Measurements from ENCODE around the gene PDZD7.

PDZD7 gene

GRCh38 chr10:101031128-101031795 is at the start of gene PDZD7, which contains the start of gene SFXN3:
TSS of gene PDZD7 (minus strand) at chr10:101031129. CDS start at chr10:101030219, 910 bp downstream.
TSS of gene SFXN3 (plus strand) at chr10:101031234. CDS start at chr10:101034695, 3,461 bp downstream.
- no peak for DNase-seq

- DNase-seq, result no peak
Observed at GRCh38 chr10:101079874-101080273, 48.9 kb upstream of the PDZD7 start.

- no peak for DNase-seq
Observed at GRCh38 chr10:101076630-101077029, 45.7 kb upstream of the PDZD7 start.

GRCh38 chr10:101075775-101076174 is 44.8 kb upstream of the PDZD7 start:
- no peak for DNase-seq

DNA sequence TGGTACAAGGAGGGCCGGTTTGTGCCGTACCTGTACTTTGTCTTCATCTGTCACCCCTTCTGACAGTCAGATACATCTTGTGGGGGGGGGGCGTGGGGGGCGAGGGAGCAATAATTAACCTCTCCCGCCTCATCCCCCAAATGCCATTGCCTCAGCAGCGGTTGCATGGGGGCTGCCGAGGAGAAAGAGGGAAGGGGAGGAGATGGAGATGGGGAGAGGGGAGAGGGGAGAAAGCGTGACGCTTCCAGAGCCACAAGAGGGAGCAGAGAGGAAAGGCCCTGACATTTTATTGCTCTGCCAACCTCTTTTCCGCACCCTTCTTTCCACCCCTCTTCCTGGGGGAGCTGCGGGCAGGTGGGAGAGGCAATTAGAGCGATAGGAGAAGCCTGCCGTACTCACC is 42.7 kb upstream of the PDZD7 start:
- no peak for DNase-seq

DNA sequence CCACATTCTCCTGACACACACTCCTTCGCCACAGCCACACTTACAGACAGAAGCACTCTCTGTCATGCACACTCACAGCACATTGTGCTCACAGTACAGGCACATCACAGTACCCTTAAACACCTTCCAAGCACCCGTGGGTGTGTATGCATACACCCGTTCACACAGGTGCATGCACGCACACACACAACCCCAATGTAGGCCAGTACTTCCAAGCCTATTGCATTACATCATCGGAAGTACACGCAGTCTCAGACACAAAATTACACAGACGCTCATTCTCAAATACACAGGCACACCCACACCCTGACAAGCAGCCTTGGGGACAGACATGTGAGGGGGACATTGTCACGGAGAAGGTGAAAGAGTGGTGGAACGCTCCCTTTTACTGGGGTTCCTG is 42.0 kb upstream of the PDZD7 start:
- no peak for DNase-seq

DNA sequence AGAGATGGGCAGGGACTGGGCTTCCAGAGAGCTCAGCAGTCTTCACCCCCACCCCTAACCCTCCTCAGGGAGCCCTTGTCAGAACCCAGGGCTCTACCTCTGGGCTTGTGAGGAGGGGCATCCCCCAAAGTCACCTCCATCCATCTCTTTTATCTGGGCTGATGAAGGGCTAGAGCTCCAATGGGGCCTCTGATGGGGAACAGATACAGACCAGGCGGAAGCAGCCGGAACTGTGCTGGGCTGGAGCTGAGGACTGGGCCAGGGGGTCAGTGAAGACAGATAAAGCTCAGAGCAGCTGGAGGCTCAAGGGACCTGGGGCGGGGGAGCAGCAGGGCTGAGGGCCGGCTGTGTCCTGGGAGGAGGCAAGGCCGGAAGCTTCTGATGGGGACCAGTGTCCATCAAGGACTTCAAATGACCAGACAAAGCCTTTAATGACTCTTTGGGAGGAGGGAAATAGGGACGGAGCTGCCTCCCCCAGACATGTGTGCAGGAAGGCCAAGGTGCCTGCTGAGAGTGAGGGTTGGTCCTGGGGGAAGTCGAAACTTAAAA is 41.0 kb upstream of the PDZD7 start:
- no peak for DNase-seq

GRCh38 chr10:101071267-101071884 is 40.4 kb upstream of the PDZD7 start:
- DNase-seq, result peak; percentile 94

- no peak for DNase-seq
Observed at GRCh38 chr10:101070098-101070497, 39.2 kb upstream of the PDZD7 start.

- no peak for DNase-seq
Observed at GRCh38 chr10:101069441-101069840, 38.5 kb upstream of the PDZD7 start.

- no peak for DNase-seq
Observed at GRCh38 chr10:101067356-101068083, 36.6 kb upstream of the PDZD7 start.

DNA sequence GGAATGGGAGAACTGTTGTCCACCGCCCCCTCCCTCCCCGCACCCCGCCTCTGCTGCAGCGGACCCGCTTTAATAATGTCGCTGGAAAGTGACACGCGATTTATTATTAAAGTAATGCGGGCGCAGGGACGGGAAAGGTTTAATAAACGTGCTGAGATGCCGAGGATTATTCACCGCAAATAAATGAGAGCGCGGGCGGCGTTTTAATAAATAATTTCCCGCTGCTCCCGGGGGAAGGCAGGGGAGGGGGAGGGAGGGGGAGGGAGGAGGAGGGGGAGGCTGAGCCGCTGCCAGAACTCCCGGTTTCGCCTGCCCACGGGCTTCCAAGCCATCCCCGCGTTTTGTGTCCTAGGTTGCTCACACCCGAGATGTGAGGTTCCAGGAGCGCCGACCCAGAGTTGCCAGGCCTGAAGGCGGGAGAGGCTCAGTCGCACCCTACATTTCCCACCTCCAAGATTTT is 36.0 kb upstream of the PDZD7 start:
- no peak for DNase-seq

- no peak for DNase-seq
Observed at GRCh38 chr10:101066146-101066895, 35.4 kb upstream of the PDZD7 start.

DNA sequence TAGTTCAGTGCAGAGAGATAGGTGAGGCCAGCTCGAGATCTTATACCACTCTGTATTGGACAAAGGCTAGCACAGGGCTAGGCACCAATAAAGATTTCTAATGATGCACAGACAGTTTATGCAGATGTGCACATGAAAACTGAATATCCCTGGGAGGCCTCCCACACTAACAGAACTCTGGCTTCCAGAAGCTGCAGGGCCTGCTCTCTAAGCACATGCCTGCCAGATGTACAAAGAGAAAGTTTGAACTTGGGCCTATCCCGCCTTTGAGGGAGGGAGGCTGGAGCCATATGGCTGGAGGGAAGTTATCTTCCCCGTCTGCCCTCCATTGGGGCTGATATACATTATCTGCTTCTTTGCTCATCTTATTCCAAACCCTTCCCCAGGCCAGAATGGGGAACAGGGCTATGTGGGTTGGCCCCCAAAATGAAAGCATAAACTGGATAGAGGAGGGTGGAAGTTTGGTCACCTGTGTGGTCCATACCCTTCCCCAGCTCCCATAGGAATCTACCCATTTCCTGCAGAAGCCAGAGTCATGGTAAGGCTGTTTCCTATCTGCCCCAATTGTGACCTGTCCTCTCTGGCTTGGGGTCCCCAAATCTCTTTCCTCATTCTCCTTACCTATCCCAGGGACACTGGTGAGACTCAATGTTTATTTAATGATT is 34.7 kb upstream of the PDZD7 start:
- DNase-seq, result no peak

- DNase-seq, result no peak
Observed at GRCh38 chr10:101064415-101065030, 33.6 kb upstream of the PDZD7 start.

DNA sequence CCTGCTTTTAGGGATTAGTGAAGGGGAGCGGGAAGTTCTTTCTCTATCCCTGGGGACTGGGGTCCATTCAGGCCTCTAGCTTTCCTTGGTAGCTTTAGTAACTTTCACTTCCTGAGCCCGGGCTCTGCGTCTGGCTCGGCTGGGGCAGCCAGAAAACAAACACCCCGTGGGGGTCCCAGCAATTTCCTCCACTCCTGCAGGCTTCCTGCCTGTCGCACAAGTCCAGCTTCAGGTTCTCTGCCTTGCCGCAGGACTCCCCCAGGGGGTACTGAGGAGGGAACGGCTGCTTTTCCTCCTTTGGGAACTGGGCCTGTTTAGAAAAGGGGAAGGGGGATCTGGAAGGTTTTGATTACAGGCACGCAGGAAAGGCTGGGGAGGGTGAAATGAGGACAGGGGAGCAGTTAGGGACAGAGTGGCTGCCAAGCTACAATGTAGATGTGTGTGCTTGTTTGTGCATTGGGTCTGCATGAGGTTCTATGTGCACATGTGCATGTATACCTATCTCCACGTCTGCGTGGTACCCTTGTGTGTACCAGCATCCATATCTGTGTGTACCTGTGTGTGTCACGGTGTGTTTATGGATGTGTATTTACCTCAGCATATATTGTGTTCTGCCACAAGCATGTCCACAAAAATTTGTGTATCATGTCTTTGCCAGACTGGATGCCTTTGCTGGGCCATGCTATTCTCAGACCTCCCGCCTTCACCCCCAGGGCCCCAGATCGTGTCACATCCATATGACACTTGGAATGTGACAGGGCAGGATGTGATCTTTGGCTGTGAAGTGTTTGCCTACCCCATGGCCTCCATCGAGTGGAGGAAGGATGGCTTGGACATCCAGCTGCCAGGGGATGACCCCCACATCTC is 32.9 kb upstream of the PDZD7 start:
- DNase-seq, result no peak

- no peak for DNase-seq
Observed at GRCh38 chr10:101063050-101063525, 32.2 kb upstream of the PDZD7 start.

GRCh38 chr10:101062232-101063049 is 31.5 kb upstream of the PDZD7 start:
- DNase-seq, result no peak

GRCh38 chr10:101061624-101062231 is 30.8 kb upstream of the PDZD7 start, which contains the start of gene KAZALD1:
TSS of gene KAZALD1 (plus strand) at chr10:101061989. CDS start at chr10:101062593, 604 bp downstream.
- no peak for DNase-seq

Data from SIG-M5 (cell line).